IMR-90 (cell line): ENCODE measurements around the gene ZNF385D. TPM values are rescaled to one million over a fixed set of nuclear protein-coding genes. Genes with fewer than 3 reads are reported as not detected.

Source experiments
- ATAC-seq: fragments of 200-7000 bp; cut with Tn5 transposase; 2 replicates; pipeline ENCODE4 v1.9.1; 2020; ENCODE audit warnings: low read depth, mild to moderate bottlenecking, moderate library complexity
- BruUV-seq: library from RNA; stranded (reverse); fragments of 400-500 nt; replicated peaks from 2 replicates; lab custom pipeline; 2021; lab: Mats Ljungman, UMichigan
- CTCF ChIA-PET: fragments of 300-600 bp; formaldehyde crosslinking; extraction: SDS; loops from one replicate; lab custom pipeline; 2021; ENCODE audit warnings: antibody characterized with exemption; lab: Yijun Ruan, JAX
- POLR2A ChIA-PET: fragments of 300-600 bp; sonication (Branson Sonifier 250); formaldehyde crosslinking; loops from one replicate; lab custom pipeline; 2022; ENCODE audit warnings: antibody characterized with exemption; ENCODE audit not compliant: unreplicated experiment; lab: Charles Lee
- DNase-seq: peaks from one replicate; pipeline ENCODE4 v3.0.0; 2013
- H2AFZ ChIP-seq: replicated peaks from 2 replicates; pipeline ENCODE3; 2013; ENCODE audit warnings: low read length, mild to moderate bottlenecking; ENCODE audit not compliant: poor library complexity
- H2AK5ac ChIP-seq: 2 replicates; pipeline ENCODE4 v1.6.1; 2013; ENCODE audit warnings: low read depth, low read length, inconsistent platforms
- H2AK9ac ChIP-seq: replicated peaks from 2 replicates; pipeline ENCODE3; 2013; ENCODE audit warnings: mild to moderate bottlenecking, low read depth, low read length, moderate library complexity; ENCODE audit not compliant: poor library complexity
- H2BK120ac ChIP-seq: 2 replicates; pipeline ENCODE4 v1.6.1; 2013; ENCODE audit warnings: low read depth, low read length, inconsistent platforms
- H2BK15ac ChIP-seq: 3 replicates; pipeline ENCODE4 v1.6.1; 2013; ENCODE audit warnings: low read depth, low read length, inconsistent platforms
- H2BK20ac ChIP-seq: 2 replicates; pipeline ENCODE4 v1.6.1; 2013; ENCODE audit warnings: low read depth, mild to moderate bottlenecking, inconsistent platforms, low read length, moderate library complexity
- H2BK5ac ChIP-seq: 2 replicates; pipeline ENCODE4 v1.6.1; 2013; ENCODE audit warnings: mild to moderate bottlenecking, low read depth, low read length, inconsistent platforms; ENCODE audit not compliant: poor library complexity, severe bottlenecking
- H3K14ac ChIP-seq: replicated peaks from 2 replicates; pipeline ENCODE4 v1.6.1; 2013; ENCODE audit warnings: low read depth, low read length, inconsistent platforms
- H3K18ac ChIP-seq: 2 replicates; pipeline ENCODE4 v1.6.1; 2013; ENCODE audit warnings: low read depth, low read length, control low read depth
- H3K23ac ChIP-seq: 2 replicates; pipeline ENCODE4 v1.6.1; 2013; ENCODE audit warnings: low read depth, low read length, inconsistent platforms
- H3K27ac ChIP-seq: 2 replicates; pipeline ENCODE4 v1.5.1; 2013; ENCODE audit warnings: mild to moderate bottlenecking, control low read depth, low read length; ENCODE audit not compliant: insufficient read depth
- H3K27me3 ChIP-seq: 2 replicates; pipeline ENCODE4 v1.6.1; 2013; ENCODE audit warnings: low read length; ENCODE audit not compliant: control insufficient read depth, insufficient read depth
- H3K36me3 ChIP-seq: 2 replicates; pipeline ENCODE4 v1.6.1; 2013; ENCODE audit warnings: low read length, mixed read lengths; ENCODE audit not compliant: control insufficient read depth, insufficient read depth
- H3K4ac ChIP-seq: 2 replicates; pipeline ENCODE4 v1.6.1; 2013; ENCODE audit warnings: low read depth, low read length, inconsistent platforms
- H3K4me1 ChIP-seq: 2 replicates; pipeline ENCODE4 v1.6.1; 2013; ENCODE audit warnings: low read length, mixed read lengths; ENCODE audit not compliant: control insufficient read depth, insufficient read depth
- H3K4me2 ChIP-seq: 2 replicates; pipeline ENCODE4 v1.6.1; 2013; ENCODE audit warnings: low read depth, mild to moderate bottlenecking, control low read depth, low read length, moderate library complexity
- H3K4me3 ChIP-seq: 2 replicates; pipeline ENCODE4 v1.5.1; 2013; ENCODE audit warnings: low read depth, mild to moderate bottlenecking, control low read depth, low read length, moderate library complexity; ENCODE audit not compliant: insufficient read depth
- H3K56ac ChIP-seq: 2 replicates; pipeline ENCODE4 v1.6.1; 2013; ENCODE audit warnings: low read length, inconsistent platforms; ENCODE audit not compliant: insufficient read depth; ENCODE audit errors: extremely low read depth
- H3K79me1 ChIP-seq, 2 experiments: 2 replicates each; pipeline ENCODE4 v1.6.1; 2013; ENCODE audit warnings: low read length in 2 of 2, inconsistent platforms in 1 of 2, low read depth in 1 of 2
- H3K9ac ChIP-seq: 2 replicates; pipeline ENCODE4 v1.6.1; 2013; ENCODE audit warnings: low read depth, low read length, control low read depth
- H3K9me1 ChIP-seq: 2 replicates; pipeline ENCODE4 v1.6.1; 2013; ENCODE audit warnings: low read length, inconsistent platforms; ENCODE audit not compliant: insufficient read depth
- H3K9me3 ChIP-seq: 2 replicates; pipeline ENCODE4 v1.6.1; 2013; ENCODE audit warnings: low read length; ENCODE audit not compliant: control insufficient read depth, insufficient read depth
- H4K20me1 ChIP-seq: 2 replicates; pipeline ENCODE4 v1.6.1; 2013; ENCODE audit warnings: low read length, inconsistent platforms; ENCODE audit not compliant: insufficient read depth
- H4K5ac ChIP-seq: 2 replicates; pipeline ENCODE4 v1.6.1; 2013; ENCODE audit warnings: mild to moderate bottlenecking, low read depth, low read length, control low read depth
- H4K8ac ChIP-seq, 2 experiments: 2 replicates each; pipeline ENCODE4 v1.6.1; 2013; ENCODE audit warnings: low read depth in 2 of 2, low read length in 2 of 2, control low read depth in 1 of 2, inconsistent platforms in 1 of 2
- H4K91ac ChIP-seq: 2 replicates; pipeline ENCODE4 v1.6.1; 2013; ENCODE audit warnings: low read depth, low read length, inconsistent platforms; ENCODE audit not compliant: insufficient read depth
- CTCF ChIP-seq: conservative IDR thresholded peaks from 2 replicates; pipeline ENCODE4 v1.5.1; 2012; ENCODE audit warnings: mild to moderate bottlenecking, low read depth, low read length, improper control_type of control experiment
- MAZ ChIP-seq: IDR thresholded peaks from 2 replicates; pipeline ENCODE4 v1.6.1; 2012; ENCODE audit warnings: low read depth, mild to moderate bottlenecking, low read length, improper control_type of control experiment, moderate library complexity, borderline replicate concordance
- whole genome bisulfite sequencing, 2 experiments: methylation state at CpG; one replicate each; pipeline versions ENCODE4 v1.1.5 to v1.1.7; 2013; ENCODE audit warnings: missing lambda C conversion rate in 2 of 2; ENCODE audit not compliant: insufficient read length in 1 of 2; ENCODE audit errors: extremely low coverage in 2 of 2; 5-methylcytosine and 5-hydroxymethylcytosine counted together
- dilution Hi-C: fragments of 300-500 bp; cut with HindIII; formaldehyde crosslinking; loops from one replicate; pipeline ENCODE4 v1.14.3; 2018; ENCODE audit warnings: low sequenced_read_pairs; ENCODE audit not compliant: unreplicated experiment
- in situ Hi-C: fragments of 300-500 bp; cut with MboI; formaldehyde crosslinking; loops from 3 replicates; pipeline ENCODE4 v1.14.3; 2019; ENCODE audit warnings: low sequenced_read_pairs, inconsistent platforms, mixed read lengths
- intact Hi-C: fragments of 100-400 bp; cut with micrococcal nuclease; formaldehyde crosslinking; loops from 2 replicates; pipeline ENCODE4 v1.10.0; 2022
- polyA plus RNA-seq, 3 experiments: library from polyadenylated mRNA; depleted of rRNA; stranded (reverse); fragments of >200 nt; gene quantifications; 2 replicates each; pipeline ENCODE4 v1.2.3, GENCODE V29; 2012; ENCODE audit warnings: low replicate concordance in 1 of 3
- total RNA-seq: library from RNA; depleted of rRNA; stranded (reverse); fragments of >200 nt; gene quantifications from 2 replicates; pipeline ENCODE4 v1.2.3, GENCODE V29; 2012

Gene ZNF385D
- total and polyA plus RNA-seq, 2 of the 4 experiments (the other 2 are of a cell fraction): 0.18 to 2.4 TPM

GRCh38 chr3:21783839-21784238, 32.8 kb upstream of the ZNF385D start:
- DNase-seq (no peak), ATAC-seq (no peak)
- intact Hi-C loops (no loop called here), dilution Hi-C loops (no loop called here), in situ Hi-C loops (no loop called here)
- Histone ChIP-seq H3K79me1 (no peaks in the 10 kb centered on the region), H3K18ac (no peak overlapping the region), H4K20me1 (no peaks in the 10 kb centered on the region), H2BK15ac (no peak overlapping the region), H3K9me3 (no peaks in the 10 kb centered on the region), H3K27ac (no peak overlapping the region), H3K36me3 (no peaks in the 10 kb centered on the region), H2BK20ac (no peak overlapping the region), H3K9ac (no peak overlapping the region), H3K56ac (no peak overlapping the region), H2BK5ac (no peak overlapping the region), H2AK9ac (no peak overlapping the region), H3K14ac (no peak overlapping the region), H2BK120ac (no peak overlapping the region), H2AFZ (no peak overlapping the region), H4K8ac (no peak overlapping the region), H2AK5ac (no peak overlapping the region), H3K4me3 (no peak overlapping the region), H4K91ac (no peak overlapping the region), H3K4me1 (no peaks in the 10 kb centered on the region), H3K4ac (no peak overlapping the region), H3K27me3 (no peaks in the 10 kb centered on the region), H3K9me1 (no peaks in the 10 kb centered on the region), H3K23ac (no peak overlapping the region), H4K5ac (no peak overlapping the region), H3K4me2 (no peak overlapping the region)
- no CpG with 5 or more reads among the region's 4 CpGs for WGBS, 2 experiments
- POLR2A ChIA-PET: no interaction called here
- CTCF ChIA-PET: no interaction called here
- BruUV-seq: no TSS peak
- TF ChIP-seq CTCF: no peak
- no peak for TF ChIP-seq MAZ
